K562 (cell line): Measurements from ENCODE around the gene GPR152. TPM values are rescaled to one million over a fixed set of nuclear protein-coding genes. Genes with fewer than 3 reads are reported as not detected.

Experiments used
- ATAC-seq: fragments of 200-7000 bp; cut with Tn5 transposase; 3 replicates; pipeline ENCODE4 v1.9.1; 2020; ENCODE audit warnings: moderate library complexity
- BruUV-seq: library from RNA; stranded (reverse); fragments of 400-500 nt; replicated peaks from 2 replicates; lab custom pipeline; 2021; lab: Mats Ljungman, UMichigan
- CTCF ChIA-PET: fragments of 300-600 bp; formaldehyde crosslinking; extraction: SDS; loops from one replicate; lab custom pipeline; 2021; ENCODE audit warnings: low intra/inter-chr PET ratio; lab: Yijun Ruan, JAX
- POLR2A ChIA-PET: fragments of 300-600, 350-650 bp; sonication (Branson Sonifier 250); formaldehyde crosslinking; extraction: SDS; loops from one replicate; lab custom pipeline; 2021; ENCODE audit warnings: antibody characterized with exemption, inconsistent platforms; lab: Yijun Ruan, JAX
- DNase-seq, 4 experiments: peaks; one replicate each; pipeline versions ENCODE4 v3.0.0 to v3.0.0-alpha.2; 2011 to 2018; ENCODE audit warnings: low spot score in 3 of 4, mixed read lengths in 3 of 4; ENCODE audit errors: extremely low read depth in 1 of 4
- FAIRE-seq: peaks from 2 replicates; lab custom pipeline; 2011; peaks lifted over from hg19 to GRCh38; lab: Jason Lieb, UNC
- H2AFZ ChIP-seq: 2 replicates; pipeline ENCODE4 v1.6.0; 2011; ENCODE audit warnings: low read depth, low read length, control low read depth, inconsistent platforms
- H3K27ac ChIP-seq: fragments of 200-600 bp; 3 replicates; pipeline ENCODE4 v1.8.0; 2011; ENCODE audit warnings: low read depth, mild to moderate bottlenecking, control low read depth, inconsistent platforms, low read length, moderate library complexity, mixed read lengths; ENCODE audit errors: extremely low read depth
- H3K27me3 ChIP-seq, 2 experiments: fragments of 300-600 bp in 1 of 2; 2 replicates in 1 of 2; 3 replicates in 1 of 2; pipeline versions ENCODE4 v1.6.0 to v1.8.0; 2011; ENCODE audit warnings: inconsistent platforms in 2 of 2, low read length in 2 of 2, mild to moderate bottlenecking in 1 of 2, mixed read lengths in 1 of 2, moderate library complexity in 1 of 2; ENCODE audit not compliant: control insufficient read depth in 2 of 2, insufficient read depth in 2 of 2
- H3K36me3 ChIP-seq: fragments of 300-600 bp; 3 replicates; pipeline ENCODE4 v1.8.0; 2011; ENCODE audit warnings: mild to moderate bottlenecking, low read length, inconsistent platforms; ENCODE audit not compliant: control insufficient read depth, insufficient read depth
- H3K4me1 ChIP-seq, 2 experiments: fragments of 200-600 bp in 1 of 2; replicated peaks in 1 of 2; 2 replicates in 1 of 2; 3 replicates in 1 of 2; pipeline versions ENCODE4 v1.5.1 to v1.8.0; 2011; ENCODE audit warnings: inconsistent platforms in 2 of 2, low read length in 2 of 2, mild to moderate bottlenecking in 1 of 2, mixed read lengths in 1 of 2, moderate library complexity in 1 of 2; ENCODE audit not compliant: control insufficient read depth in 2 of 2, insufficient read depth in 2 of 2
- H3K4me2 ChIP-seq: 2 replicates; pipeline ENCODE4 v1.6.1; 2011; ENCODE audit warnings: low read length, control low read depth, inconsistent platforms, mixed read lengths; ENCODE audit not compliant: insufficient read depth
- H3K4me3 ChIP-seq: fragments of 200-600 bp; sonication (generic), shearing (Covaris generic); 2 replicates; pipeline ENCODE4 v1.5.1; 2016; ENCODE audit warnings: control low read depth, inconsistent platforms
- H3K79me2 ChIP-seq: fragments of 200-600 bp; 3 replicates; pipeline ENCODE4 v1.8.0; 2011; ENCODE audit warnings: low read length, inconsistent platforms; ENCODE audit not compliant: control insufficient read depth, insufficient read depth
- H3K9ac ChIP-seq, 2 experiments: 2 replicates each; pipeline versions ENCODE4 v1.6.0 to v1.6.1; 2011; ENCODE audit warnings: low read depth in 2 of 2, low read length in 2 of 2, control low read depth in 1 of 2, inconsistent platforms in 1 of 2, mild to moderate bottlenecking in 1 of 2, mixed read lengths in 1 of 2; ENCODE audit not compliant: insufficient read depth in 1 of 2
- H3K9me1 ChIP-seq: one replicate; pipeline ENCODE4 v1.6.0; 2011; ENCODE audit warnings: inconsistent platforms, mild to moderate bottlenecking, low read length, moderate library complexity; ENCODE audit not compliant: control insufficient read depth, insufficient read depth
- H3K9me3 ChIP-seq: replicated peaks from 2 replicates; pipeline ENCODE4 v1.5.1; 2011; ENCODE audit warnings: low read depth, low read length, inconsistent platforms; ENCODE audit not compliant: control insufficient read depth, insufficient read depth
- H4K20me1 ChIP-seq: replicated peaks from 2 replicates; pipeline ENCODE4 v1.6.1; 2011; ENCODE audit warnings: low read length, inconsistent platforms, mixed read lengths; ENCODE audit not compliant: control insufficient read depth, insufficient read depth
- CBX5 ChIP-seq: IDR thresholded peaks from 2 replicates; pipeline ENCODE4 v1.6.1; 2014; ENCODE audit warnings: low read depth, borderline replicate concordance
- CCAR2 ChIP-seq: fragments of 200-400 bp; formaldehyde crosslinking; IDR thresholded peaks from 2 replicates; pipeline ENCODE4 v1.6.1; 2017; ENCODE audit warnings: mild to moderate bottlenecking, low read depth, low read length
- IRF2 ChIP-seq: sonication (generic); formaldehyde crosslinking; IDR thresholded peaks from 2 replicates; pipeline ENCODE4 v1.8.1; 2022; ENCODE audit warnings: mild to moderate bottlenecking, missing genetic modification reagents
- MCM3 ChIP-seq: fragments of 450-650 bp; IDR thresholded peaks from 2 replicates; pipeline ENCODE4 v1.6.1; 2016
- NELFE ChIP-seq: IDR thresholded peaks from 2 replicates; pipeline ENCODE4 v1.6.1; 2011; ENCODE audit warnings: mild to moderate bottlenecking; ENCODE audit not compliant: insufficient read depth, insufficient read length
- PCBP1 ChIP-seq: fragments of 200-400 bp; formaldehyde crosslinking; IDR thresholded peaks from 2 replicates; pipeline ENCODE4 v1.6.1; 2018; ENCODE audit warnings: mild to moderate bottlenecking, low read depth, low read length; ENCODE audit not compliant: poor library complexity, severe bottlenecking
- RBBP5 ChIP-seq: fragments of 200-600 bp; sonication (generic); IDR thresholded peaks from 2 replicates; pipeline ENCODE4 v1.6.1; 2012; ENCODE audit warnings: borderline replicate concordance, mild to moderate bottlenecking, low read length, control low read depth, inconsistent platforms; ENCODE audit not compliant: insufficient read depth, poor library complexity, severe bottlenecking
- SMAD3 ChIP-seq: fragments of 450-650 bp; formaldehyde crosslinking; conservative IDR thresholded peaks from 2 replicates; pipeline ENCODE4 v1.4.0; 2020; ENCODE audit warnings: mild to moderate bottlenecking
- ZNF589 ChIP-seq: fragments of 200-800 bp; sonication (Bioruptor generic); IDR thresholded peaks from 2 replicates; pipeline ENCODE4 v1.6.1; 2016; ENCODE audit warnings: low read depth, missing genetic modification characterization, missing compliant biosample characterization
- ZNF644 ChIP-seq: fragments of 200-800 bp; sonication (Bioruptor generic); IDR thresholded peaks from 2 replicates; pipeline ENCODE4 v1.6.1; 2016; ENCODE audit warnings: low read depth, missing genetic modification characterization, missing compliant biosample characterization
- WGBS: fragments of 100-300 bp; shearing (Covaris generic); methylation state at CpG from one replicate; pipeline ENCODE4 v1.1.6; 2016; ENCODE audit warnings: low coverage, mixed read lengths; ENCODE audit not compliant: insufficient coverage; ENCODE audit errors: missing lambda C conversion rate; 5-methylcytosine and 5-hydroxymethylcytosine counted together
- in situ Hi-C: fragments of 300-500 bp; cut with MboI; formaldehyde crosslinking; loops from 4 replicates; pipeline ENCODE4 v1.15.0; 2018; ENCODE audit warnings: inconsistent platforms, mixed read lengths
- intact Hi-C: fragments of 100-400 bp; cut with micrococcal nuclease; formaldehyde crosslinking; loops from 2 replicates; pipeline ENCODE4 v1.14.2; 2022
- polyA plus RNA-seq, 8 experiments: library from polyadenylated mRNA; depleted of rRNA in 4 of 8; stranded (reverse) in 5 of 8; unstranded in 3 of 8; fragments of >200 nt; fragmentation: Nextera tagmentation in 2 of 8; fragmentation: Illumina TruSeq in 1 of 8; extraction: Ambion mirVana in 2 of 8; extraction: Trizol in 1 of 8; gene quantifications; 2 replicates each; pipeline versions ENCODE4 v1.2.1 to v1.2.3, GENCODE V29; 2011 to 2014; ENCODE audit warnings: inconsistent platforms in 1 of 8, missing spikeins in 1 of 8
- total RNA-seq, 7 experiments: library from RNA; depleted of rRNA in 6 of 7; stranded (reverse); fragments of >200 nt in 6 of 7; fragmentation: Illumina TruSeq in 2 of 7; extraction: Trizol in 2 of 7; gene quantifications; 2 replicates each; pipeline versions ENCODE4 v1.2.1 to v1.2.3, GENCODE V29; 2011 to 2021; ENCODE audit warnings: low replicate concordance in 1 of 7
- TF ChIP-seq, protein P1 (sequence below): fragments of 450-650 bp; IDR thresholded peaks from 2 replicates; pipeline ENCODE4 v1.6.1; 2016; ENCODE audit warnings: mild to moderate bottlenecking, moderate library complexity

GPR152 gene
- total and polyA plus RNA-seq, 9 of the 15 experiments (the other 6 are each of a cell fraction or from before 2014, with no cell fraction given) = not detected

DNA sequence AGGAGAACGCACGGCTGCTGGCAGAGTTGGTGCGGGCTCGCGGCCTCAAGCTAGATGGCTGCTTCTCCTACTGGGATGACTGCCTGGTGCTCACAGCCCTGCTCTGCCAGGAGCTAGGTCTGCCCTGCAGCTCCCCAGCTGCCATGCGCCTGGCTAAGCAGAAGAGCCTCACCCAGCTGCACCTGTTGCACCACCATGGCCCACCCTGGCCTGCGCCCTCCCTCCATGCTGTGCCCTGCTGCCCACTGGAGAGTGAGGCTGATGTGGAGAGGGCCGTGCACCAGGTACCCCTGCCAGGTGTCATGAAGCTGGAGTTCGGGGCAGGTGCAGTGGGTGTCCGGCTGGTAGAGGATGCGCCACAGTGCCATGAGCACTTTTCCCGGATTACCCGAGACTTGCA is 29.1 kb downstream of the GPR152 start:
- DNase-seq (no peak), FAIRE-seq (no peak), ATAC-seq (no peak)
- Histone ChIP-seq H3K4me2 (no peak overlapping the region), H3K4me3 (no peak overlapping the region), H2AFZ (no peak overlapping the region), H3K27ac (no peak overlapping the region), H3K36me3 (no peaks in the 10 kb centered on the region), H3K9ac (peak overlapping the region in 1 of 2 experiments; percentile 82; a peak in 2 of 4 replicates), H3K79me2 (peaks cover 10% of the 10 kb centered on the region), H3K27me3 (no peaks in the 10 kb centered on the region), H3K4me1 (peaks cover 10 to 61% of the 10 kb centered on the region in 2 experiments), H4K20me1 (no peaks in the 10 kb centered on the region), H3K9me3 (no peaks in the 10 kb centered on the region), H3K9me1 (peaks cover 4% of the 10 kb centered on the region)
- intact Hi-C loops (loop anchor here (5.0 kb wide), 1 partner anchor 44 kb away; the partner anchor contains the start of gene TMEM134), in situ Hi-C loops (no loop called here)
- BruUV-seq = no TSS peak
- WGBS = 91% methylated on average over 12 of the region's 13 CpGs
- ChIA-PET POLR2A (interaction anchor here (0.6 to 2.0 kb wide), 5 partner anchors 11 to 54 kb away, joined by 3 to 9 read pairs (median 4); partner anchors contain the start of gene PPP1CA), CTCF (no interaction called here)
- TF ChIP-seq PCBP1 = no peak
- TF ChIP-seq SMAD3 = no peak
- TF ChIP-seq IRF2 (CRISPR knock-in tag) = no peak
- no peak for TF ChIP-seq NELFE
- TF ChIP-seq CBX5 = no peak
- TF ChIP-seq, protein P1, sequence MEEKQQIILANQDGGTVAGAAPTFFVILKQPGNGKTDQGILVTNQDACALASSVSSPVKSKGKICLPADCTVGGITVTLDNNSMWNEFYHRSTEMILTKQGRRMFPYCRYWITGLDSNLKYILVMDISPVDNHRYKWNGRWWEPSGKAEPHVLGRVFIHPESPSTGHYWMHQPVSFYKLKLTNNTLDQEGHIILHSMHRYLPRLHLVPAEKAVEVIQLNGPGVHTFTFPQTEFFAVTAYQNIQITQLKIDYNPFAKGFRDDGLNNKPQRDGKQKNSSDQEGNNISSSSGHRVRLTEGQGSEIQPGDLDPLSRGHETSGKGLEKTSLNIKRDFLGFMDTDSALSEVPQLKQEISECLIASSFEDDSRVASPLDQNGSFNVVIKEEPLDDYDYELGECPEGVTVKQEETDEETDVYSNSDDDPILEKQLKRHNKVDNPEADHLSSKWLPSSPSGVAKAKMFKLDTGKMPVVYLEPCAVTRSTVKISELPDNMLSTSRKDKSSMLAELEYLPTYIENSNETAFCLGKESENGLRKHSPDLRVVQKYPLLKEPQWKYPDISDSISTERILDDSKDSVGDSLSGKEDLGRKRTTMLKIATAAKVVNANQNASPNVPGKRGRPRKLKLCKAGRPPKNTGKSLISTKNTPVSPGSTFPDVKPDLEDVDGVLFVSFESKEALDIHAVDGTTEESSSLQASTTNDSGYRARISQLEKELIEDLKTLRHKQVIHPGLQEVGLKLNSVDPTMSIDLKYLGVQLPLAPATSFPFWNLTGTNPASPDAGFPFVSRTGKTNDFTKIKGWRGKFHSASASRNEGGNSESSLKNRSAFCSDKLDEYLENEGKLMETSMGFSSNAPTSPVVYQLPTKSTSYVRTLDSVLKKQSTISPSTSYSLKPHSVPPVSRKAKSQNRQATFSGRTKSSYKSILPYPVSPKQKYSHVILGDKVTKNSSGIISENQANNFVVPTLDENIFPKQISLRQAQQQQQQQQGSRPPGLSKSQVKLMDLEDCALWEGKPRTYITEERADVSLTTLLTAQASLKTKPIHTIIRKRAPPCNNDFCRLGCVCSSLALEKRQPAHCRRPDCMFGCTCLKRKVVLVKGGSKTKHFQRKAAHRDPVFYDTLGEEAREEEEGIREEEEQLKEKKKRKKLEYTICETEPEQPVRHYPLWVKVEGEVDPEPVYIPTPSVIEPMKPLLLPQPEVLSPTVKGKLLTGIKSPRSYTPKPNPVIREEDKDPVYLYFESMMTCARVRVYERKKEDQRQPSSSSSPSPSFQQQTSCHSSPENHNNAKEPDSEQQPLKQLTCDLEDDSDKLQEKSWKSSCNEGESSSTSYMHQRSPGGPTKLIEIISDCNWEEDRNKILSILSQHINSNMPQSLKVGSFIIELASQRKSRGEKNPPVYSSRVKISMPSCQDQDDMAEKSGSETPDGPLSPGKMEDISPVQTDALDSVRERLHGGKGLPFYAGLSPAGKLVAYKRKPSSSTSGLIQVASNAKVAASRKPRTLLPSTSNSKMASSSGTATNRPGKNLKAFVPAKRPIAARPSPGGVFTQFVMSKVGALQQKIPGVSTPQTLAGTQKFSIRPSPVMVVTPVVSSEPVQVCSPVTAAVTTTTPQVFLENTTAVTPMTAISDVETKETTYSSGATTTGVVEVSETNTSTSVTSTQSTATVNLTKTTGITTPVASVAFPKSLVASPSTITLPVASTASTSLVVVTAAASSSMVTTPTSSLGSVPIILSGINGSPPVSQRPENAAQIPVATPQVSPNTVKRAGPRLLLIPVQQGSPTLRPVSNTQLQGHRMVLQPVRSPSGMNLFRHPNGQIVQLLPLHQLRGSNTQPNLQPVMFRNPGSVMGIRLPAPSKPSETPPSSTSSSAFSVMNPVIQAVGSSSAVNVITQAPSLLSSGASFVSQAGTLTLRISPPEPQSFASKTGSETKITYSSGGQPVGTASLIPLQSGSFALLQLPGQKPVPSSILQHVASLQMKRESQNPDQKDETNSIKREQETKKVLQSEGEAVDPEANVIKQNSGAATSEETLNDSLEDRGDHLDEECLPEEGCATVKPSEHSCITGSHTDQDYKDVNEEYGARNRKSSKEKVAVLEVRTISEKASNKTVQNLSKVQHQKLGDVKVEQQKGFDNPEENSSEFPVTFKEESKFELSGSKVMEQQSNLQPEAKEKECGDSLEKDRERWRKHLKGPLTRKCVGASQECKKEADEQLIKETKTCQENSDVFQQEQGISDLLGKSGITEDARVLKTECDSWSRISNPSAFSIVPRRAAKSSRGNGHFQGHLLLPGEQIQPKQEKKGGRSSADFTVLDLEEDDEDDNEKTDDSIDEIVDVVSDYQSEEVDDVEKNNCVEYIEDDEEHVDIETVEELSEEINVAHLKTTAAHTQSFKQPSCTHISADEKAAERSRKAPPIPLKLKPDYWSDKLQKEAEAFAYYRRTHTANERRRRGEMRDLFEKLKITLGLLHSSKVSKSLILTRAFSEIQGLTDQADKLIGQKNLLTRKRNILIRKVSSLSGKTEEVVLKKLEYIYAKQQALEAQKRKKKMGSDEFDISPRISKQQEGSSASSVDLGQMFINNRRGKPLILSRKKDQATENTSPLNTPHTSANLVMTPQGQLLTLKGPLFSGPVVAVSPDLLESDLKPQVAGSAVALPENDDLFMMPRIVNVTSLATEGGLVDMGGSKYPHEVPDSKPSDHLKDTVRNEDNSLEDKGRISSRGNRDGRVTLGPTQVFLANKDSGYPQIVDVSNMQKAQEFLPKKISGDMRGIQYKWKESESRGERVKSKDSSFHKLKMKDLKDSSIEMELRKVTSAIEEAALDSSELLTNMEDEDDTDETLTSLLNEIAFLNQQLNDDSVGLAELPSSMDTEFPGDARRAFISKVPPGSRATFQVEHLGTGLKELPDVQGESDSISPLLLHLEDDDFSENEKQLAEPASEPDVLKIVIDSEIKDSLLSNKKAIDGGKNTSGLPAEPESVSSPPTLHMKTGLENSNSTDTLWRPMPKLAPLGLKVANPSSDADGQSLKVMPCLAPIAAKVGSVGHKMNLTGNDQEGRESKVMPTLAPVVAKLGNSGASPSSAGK = no peak
- no peak for TF ChIP-seq CCAR2
- TF ChIP-seq ZNF644 (tag) = no peak
- no peak for TF ChIP-seq ZNF589 (CRISPR knock-in tag)
- no peak for TF ChIP-seq MCM3
- no peak for TF ChIP-seq RBBP5
